Smooth muscle cell (in vitro differentiated cells): ENCODE data around the gene ATAD3A. TPM values are rescaled to one million over a fixed set of nuclear protein-coding genes. Genes with fewer than 3 reads are reported as not detected.

ENCODE experiments used
- DNase-seq: peaks from one replicate; lab custom pipeline; 2025; ENCODE audit not compliant: unreplicated experiment; lab: John Stamatoyannopoulos, UW
- H2AFZ ChIP-seq: fragments of 200-600 bp; sonication (generic); 2 replicates; pipeline ENCODE4 v1.6.0; 2016; ENCODE audit warnings: antibody characterized with exemption, low read depth, mild to moderate bottlenecking
- H3F3A ChIP-seq: fragments of 200-600 bp; sonication (generic); 2 replicates; pipeline ENCODE4 v1.6.0; 2017; ENCODE audit warnings: antibody characterized with exemption, low read depth
- H3K27ac ChIP-seq: fragments of 200-600 bp; sonication (generic); 2 replicates; pipeline ENCODE4 v1.5.1; 2016; ENCODE audit warnings: low read depth, mild to moderate bottlenecking
- H3K27me3 ChIP-seq: fragments of 200-600 bp; sonication (generic); 2 replicates; pipeline ENCODE4 v1.6.1; 2016; ENCODE audit warnings: low read depth, mild to moderate bottlenecking
- H3K36me3 ChIP-seq: fragments of 200-600 bp; sonication (generic); 2 replicates; pipeline ENCODE4 v1.5.1; 2016; ENCODE audit warnings: low read depth
- H3K4me1 ChIP-seq: fragments of 200-600 bp; sonication (generic); 2 replicates; pipeline ENCODE4 v1.5.1; 2016; ENCODE audit warnings: low read depth
- H3K4me2 ChIP-seq: fragments of 200-600 bp; sonication (generic); 2 replicates; pipeline ENCODE4 v1.6.0; 2016; ENCODE audit warnings: mild to moderate bottlenecking
- H3K4me3 ChIP-seq: fragments of 200-600 bp; sonication (generic); 2 replicates; pipeline ENCODE4 v1.5.1; 2016; ENCODE audit warnings: mild to moderate bottlenecking
- H3K79me2 ChIP-seq: fragments of 200-600 bp; sonication (generic); 2 replicates; pipeline ENCODE4 v1.6.0; 2016; ENCODE audit warnings: low read depth, mild to moderate bottlenecking
- H3K9ac ChIP-seq: fragments of 200-600 bp; sonication (generic); 2 replicates; pipeline ENCODE4 v1.6.0; 2016; ENCODE audit warnings: low read depth
- H3K9me3 ChIP-seq: fragments of 200-600 bp; sonication (generic); replicated peaks from 2 replicates; pipeline ENCODE4 v1.5.1; 2016; ENCODE audit warnings: low read depth
- H4K20me1 ChIP-seq: fragments of 200-600 bp; sonication (generic); 2 replicates; pipeline ENCODE4 v1.6.0; 2016; ENCODE audit warnings: low read depth
- CTCF ChIP-seq: fragments of 200-600 bp; sonication (generic); IDR thresholded peaks from 2 replicates; pipeline ENCODE4 v1.5.1; 2017; ENCODE audit warnings: borderline replicate concordance, mild to moderate bottlenecking, antibody characterized with exemption; ENCODE audit not compliant: insufficient read depth, poor library complexity, severe bottlenecking
- WGBS: methylation state at CpG from one replicate; pipeline ENCODE4 v1.1.7; 2016; ENCODE audit warnings: low lambda C conversion rate; 5-methylcytosine and 5-hydroxymethylcytosine counted together
- polyA plus RNA-seq: library from polyadenylated mRNA; unstranded; fragments of >200 nt; fragmentation: Nextera tagmentation; extraction: Ambion mirVana; gene quantifications from 2 replicates; pipeline ENCODE4 v1.2.1, GENCODE V29; 2016
- total RNA-seq: library from RNA; depleted of rRNA; stranded (reverse); fragments of >200 nt; gene quantifications from 2 replicates; pipeline ENCODE4 v1.2.3, GENCODE V29; 2014

Gene ATAD3A
- total and polyA plus RNA-seq, 2 experiments from 2014 or later = 14.3 to 58.0 TPM

- H3K9ac ChIP-seq = no peak overlapping the region
- H3K27me3 ChIP-seq = no peaks in the 10 kb centered on the region
- no peak overlapping the region for H3K27ac ChIP-seq
- DNase-seq = no peak
- no peaks in the 10 kb centered on the region for H3K9me3 ChIP-seq
- H3K36me3 ChIP-seq = no peaks in the 10 kb centered on the region
- peaks cover 96% of the 10 kb centered on the region for H4K20me1 ChIP-seq
- no peaks in the 10 kb centered on the region for H3K4me1 ChIP-seq
- peaks cover 5% of the 10 kb centered on the region for H3F3A ChIP-seq
- H2AFZ ChIP-seq = no peak overlapping the region
- TF ChIP-seq CTCF = no peak
- no peak overlapping the region for H3K4me2 ChIP-seq
- WGBS = 97% methylated on average over 21 of the region's 21 CpGs
- no peak overlapping the region for H3K4me3 ChIP-seq
- H3K79me2 ChIP-seq = peaks cover 65% of the 10 kb centered on the region
These were observed 50.7 kb downstream of the ATAD3A start for GRCh38 chr1:1562556-1563195.

- DNase-seq = no peak
- no peak overlapping the region for H3K27ac ChIP-seq
- WGBS = 96% methylated on average over 12 of the region's 12 CpGs
- no peak overlapping the region for H3K4me2 ChIP-seq
- TF ChIP-seq CTCF = no peak
- H3K9me3 ChIP-seq = no peaks in the 10 kb centered on the region
- H3K9ac ChIP-seq = no peak overlapping the region
- H3K79me2 ChIP-seq = peaks cover 75% of the 10 kb centered on the region
- no peak overlapping the region for H3K4me3 ChIP-seq
- peaks cover 3% of the 10 kb centered on the region for H3F3A ChIP-seq
- no peaks in the 10 kb centered on the region for H3K27me3 ChIP-seq
- no peak overlapping the region for H2AFZ ChIP-seq
- no peaks in the 10 kb centered on the region for H3K36me3 ChIP-seq
- H4K20me1 ChIP-seq = peaks cover 96% of the 10 kb centered on the region
- no peaks in the 10 kb centered on the region for H3K4me1 ChIP-seq
These were observed 51.7 kb downstream of the ATAD3A start for GRCh38 chr1:1563688-1564087.

- no peaks in the 10 kb centered on the region for H3K9me3 ChIP-seq
- H3K79me2 ChIP-seq = peaks cover 81% of the 10 kb centered on the region
- DNase-seq = no peak
- no peaks in the 10 kb centered on the region for H3K36me3 ChIP-seq
- no peak for TF ChIP-seq CTCF
- H3K27ac ChIP-seq = no peak overlapping the region
- no peaks in the 10 kb centered on the region for H3F3A ChIP-seq
- no peak overlapping the region for H2AFZ ChIP-seq
- no peaks in the 10 kb centered on the region for H3K27me3 ChIP-seq
- no peaks in the 10 kb centered on the region for H3K4me1 ChIP-seq
- no peak overlapping the region for H3K9ac ChIP-seq
- H3K4me2 ChIP-seq = no peak overlapping the region
- no peak overlapping the region for H3K4me3 ChIP-seq
- H4K20me1 ChIP-seq = peaks cover 96% of the 10 kb centered on the region
- WGBS = 97% methylated on average over 19 of the region's 19 CpGs
These were observed 52.3 kb downstream of the ATAD3A start for GRCh38 chr1:1564268-1564667.

GRCh38 chr1:1565340-1565739, 53.4 kb downstream of the ATAD3A start:
- Histone ChIP-seq H2AFZ (no peak overlapping the region), H3K9ac (no peak overlapping the region), H3K36me3 (no peaks in the 10 kb centered on the region), H3K79me2 (peaks cover 86% of the 10 kb centered on the region), H3K27me3 (no peaks in the 10 kb centered on the region), H3K4me3 (no peak overlapping the region), H4K20me1 (peaks cover 96% of the 10 kb centered on the region), H3K4me2 (no peak overlapping the region), H3F3A (peaks cover 7% of the 10 kb centered on the region), H3K27ac (no peak overlapping the region), H3K4me1 (no peaks in the 10 kb centered on the region), H3K9me3 (no peaks in the 10 kb centered on the region)
- WGBS = 97% methylated on average over 10 of the region's 10 CpGs
- DNase-seq = no peak
- TF ChIP-seq CTCF = no peak
